Embryonic facial prominence (tissue), 1 donor: Measurements from ENCODE around the gene KRAS.
A peak's percentile ranks its signal among the peaks of the same experiment; 100 is the strongest.
"Not testable (repeated sequence)": the region's sequence is repeated elsewhere in the genome, so short reads cannot be mapped to it uniquely, and the experiment has no call there.

Experiments
- DNase-seq: peaks from one replicate; pipeline ENCODE4 v3.0.0-alpha.2; 2016; ENCODE audit errors: extremely low spot score

KRAS gene

DNA sequence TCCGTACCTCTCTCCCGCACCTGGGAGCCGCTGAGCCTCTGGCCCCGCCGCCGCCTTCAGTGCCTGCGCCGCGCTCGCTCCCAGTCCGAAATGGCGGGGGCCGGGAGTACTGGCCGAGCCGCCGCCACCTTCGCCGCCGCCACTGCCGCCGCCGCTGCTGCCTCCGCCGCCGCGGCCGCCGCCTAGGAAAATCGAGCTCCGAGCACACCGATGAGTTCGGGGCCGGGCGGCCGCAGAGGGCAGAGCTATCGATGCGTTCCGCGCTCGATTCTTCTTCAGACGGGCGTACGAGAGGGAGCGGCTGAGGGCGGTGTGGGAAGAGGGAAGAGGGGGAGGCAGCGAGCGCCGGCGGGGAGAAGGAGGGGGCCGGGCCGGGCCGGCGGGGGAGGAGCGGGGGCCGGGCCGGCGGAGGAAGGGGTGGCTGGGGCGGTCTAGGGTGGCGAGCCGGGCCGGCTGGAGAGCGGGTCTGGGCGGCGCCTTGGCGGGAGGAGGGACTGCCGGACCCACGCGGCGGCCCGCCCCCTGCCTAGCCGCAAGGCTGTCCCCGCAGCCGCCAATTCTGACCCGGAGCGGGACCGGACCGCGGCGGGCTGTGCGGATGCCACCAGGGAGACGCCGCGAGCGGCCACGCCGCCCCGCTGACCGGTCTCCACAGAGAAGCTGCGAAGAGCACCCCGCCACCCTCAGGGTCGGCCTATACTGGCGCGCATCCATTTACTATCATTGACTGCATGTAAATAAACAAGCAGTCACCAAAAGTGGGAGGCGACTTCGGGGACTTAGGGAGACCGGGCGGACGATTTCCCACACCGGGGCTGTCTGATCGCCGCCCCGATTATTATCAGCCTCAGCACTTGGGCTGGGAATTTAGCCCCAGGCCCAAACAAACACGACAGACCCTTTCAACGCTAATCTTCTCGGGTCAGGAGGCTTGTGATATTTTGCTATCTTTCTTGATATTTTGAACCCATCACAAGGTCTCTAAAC, at the start of gene KRAS:
TSS of gene KRAS (minus strand) at position 186 of the 987 bp plus-strand sequence.
- DNase-seq, result peak; percentile 95

DNA sequence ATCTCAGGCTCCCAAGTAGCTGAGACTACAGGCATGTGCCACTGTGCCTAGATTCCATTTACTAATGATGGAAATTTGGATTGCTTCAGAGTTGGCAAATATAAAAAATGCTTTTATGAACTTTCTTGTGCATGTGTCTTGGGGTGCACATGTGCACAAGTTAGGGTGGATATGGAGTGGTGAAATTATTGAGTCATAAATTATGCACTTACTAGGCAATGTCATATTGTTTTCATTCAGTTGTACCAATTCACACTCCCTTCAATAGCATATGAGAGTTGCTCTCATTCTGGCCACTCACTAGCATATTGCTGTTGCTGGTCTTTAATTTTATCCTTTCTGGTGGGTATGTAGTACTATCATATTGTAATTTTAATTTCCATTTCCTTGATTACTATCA, 45.7 kb upstream of the KRAS start:
- DNase-seq, result no peak

DNA sequence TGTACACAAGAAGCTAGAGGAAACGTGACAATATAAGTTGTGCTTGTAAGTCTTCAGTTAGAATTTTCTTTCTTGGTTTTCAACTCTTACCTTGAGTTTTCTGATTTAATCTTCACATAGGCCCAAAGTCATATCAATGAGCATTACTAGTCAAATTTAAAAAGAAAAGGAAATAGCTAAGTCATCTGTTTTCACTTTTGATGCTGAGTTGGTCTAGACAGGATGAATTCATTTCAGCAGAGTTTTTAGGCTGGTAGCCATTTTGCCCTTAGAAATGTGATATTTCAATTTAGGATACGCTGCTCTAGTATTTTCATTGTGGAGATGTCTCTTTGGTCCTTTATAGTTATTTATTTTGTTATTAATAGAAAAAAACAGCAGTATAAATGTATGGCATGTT, 44.6 kb upstream of the KRAS start:
- DNase-seq, result peak; percentile 47

DNA sequence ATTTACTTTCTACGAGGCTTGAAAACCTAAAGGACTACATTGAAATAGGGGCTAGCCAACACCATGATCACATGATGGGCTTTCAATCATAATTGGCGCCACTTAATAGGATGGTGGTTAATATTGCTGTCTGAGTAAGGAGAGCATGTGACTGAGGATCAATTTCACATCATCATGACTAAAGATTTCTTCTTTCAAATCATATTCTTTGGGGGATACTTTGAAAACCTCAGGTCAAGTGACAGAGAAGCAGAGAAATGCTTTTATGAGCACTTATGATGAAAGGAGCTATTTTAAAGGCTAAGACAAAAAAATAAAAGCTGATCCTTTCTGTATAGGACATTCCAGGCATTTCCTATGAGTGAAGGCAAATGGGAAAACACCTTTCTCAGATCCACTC, 42.9 kb upstream of the KRAS start:
- no peak for DNase-seq

DNA sequence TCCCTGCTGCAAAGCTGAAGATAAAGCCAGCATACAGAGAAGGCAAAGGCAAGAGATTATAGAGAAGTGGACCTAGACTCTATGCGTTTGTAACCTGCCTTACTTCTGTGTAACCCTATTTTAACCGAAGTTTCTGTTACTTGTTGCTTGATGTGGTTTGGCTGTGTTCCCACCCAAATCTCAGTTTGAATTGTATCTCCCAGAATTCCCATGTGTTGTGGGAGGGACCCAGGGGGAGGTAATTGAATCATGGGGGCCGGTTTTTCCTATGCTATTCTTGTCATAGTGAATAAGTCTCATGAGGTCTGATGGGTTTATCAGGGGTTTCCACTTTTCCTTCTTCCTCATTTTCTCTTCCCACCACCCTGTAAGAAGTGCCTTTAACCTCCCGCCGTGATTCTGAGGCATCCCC, 42.1 kb upstream of the KRAS start:
- DNase-seq, result not testable (repeated sequence)

DNA sequence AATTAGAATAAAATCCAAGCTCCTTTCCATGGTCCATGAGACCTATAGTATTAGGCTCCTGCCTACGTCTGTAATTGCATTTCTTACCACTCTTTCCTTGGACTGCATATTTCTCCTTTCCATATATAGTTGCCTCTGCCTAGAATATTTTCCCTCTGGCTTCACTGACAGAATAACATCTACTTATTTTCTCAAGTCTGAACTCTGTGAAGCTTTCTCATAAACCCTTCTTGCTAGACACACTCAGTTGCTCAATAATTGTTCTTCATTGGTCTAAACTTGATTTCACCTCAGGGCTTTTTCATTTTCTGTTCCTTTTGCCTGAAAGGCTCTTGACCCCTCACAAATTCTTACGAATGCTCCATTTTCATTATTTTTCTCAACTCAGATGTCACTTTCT, 36.9 kb upstream of the KRAS start:
- DNase-seq, result no peak

DNA sequence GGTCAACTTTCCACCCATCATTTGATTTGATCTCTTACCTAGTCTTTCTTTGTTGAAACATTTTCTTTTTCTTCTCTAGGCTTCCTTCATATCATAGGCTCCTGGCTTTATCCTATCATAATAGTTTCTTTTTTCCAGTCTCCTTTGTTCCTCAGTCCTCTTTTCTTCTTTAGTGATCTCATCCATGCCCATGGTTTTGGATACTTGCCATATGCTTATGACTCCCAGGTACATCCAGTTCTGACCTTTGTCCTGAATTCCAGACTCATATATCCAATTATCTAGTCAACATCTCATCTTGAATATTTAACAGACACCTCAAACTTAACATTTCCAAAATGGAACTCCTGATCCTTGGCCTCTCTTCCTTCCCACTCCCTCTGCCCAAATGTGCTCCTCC, 36.1 kb upstream of the KRAS start:
- DNase-seq, result no peak

DNA sequence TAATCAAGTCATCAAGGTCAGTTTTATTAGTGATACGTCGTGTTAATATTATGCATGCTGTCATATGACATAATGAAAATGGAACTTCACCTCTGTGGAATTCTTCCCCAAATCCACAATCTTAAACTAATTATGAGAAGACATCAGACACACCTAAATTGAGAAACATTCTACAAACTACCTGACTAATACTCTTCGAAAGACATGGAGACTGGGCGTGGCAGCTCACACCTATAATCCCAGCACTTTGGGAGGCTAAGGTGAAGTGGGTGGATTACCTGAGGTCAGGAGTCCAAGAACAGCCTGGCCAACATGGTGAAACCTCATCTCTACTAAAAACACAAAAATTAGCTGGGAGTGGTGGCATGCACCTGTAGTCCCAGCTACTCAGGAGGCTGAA, 33.3 kb upstream of the KRAS start:
- DNase-seq, result no peak

DNA sequence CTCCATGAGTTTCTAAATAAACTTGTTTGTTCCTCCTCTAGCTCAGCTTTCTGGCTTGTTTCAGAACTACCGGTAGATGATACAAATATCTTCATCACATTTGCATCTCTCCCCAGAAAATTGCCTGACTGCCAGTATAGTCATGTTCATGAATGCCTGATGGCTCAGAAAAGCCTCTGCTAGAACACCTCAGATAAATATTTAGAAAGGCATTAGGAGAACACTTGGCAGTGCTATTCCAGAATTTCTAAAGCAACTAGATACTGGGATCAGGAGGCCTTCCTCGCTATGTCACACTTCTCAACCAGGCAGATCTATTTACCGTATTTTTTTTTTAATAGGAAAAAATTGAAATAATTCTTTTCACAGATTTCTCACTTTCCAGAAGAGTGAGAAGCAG, 32.3 kb upstream of the KRAS start:
- no peak for DNase-seq

DNA sequence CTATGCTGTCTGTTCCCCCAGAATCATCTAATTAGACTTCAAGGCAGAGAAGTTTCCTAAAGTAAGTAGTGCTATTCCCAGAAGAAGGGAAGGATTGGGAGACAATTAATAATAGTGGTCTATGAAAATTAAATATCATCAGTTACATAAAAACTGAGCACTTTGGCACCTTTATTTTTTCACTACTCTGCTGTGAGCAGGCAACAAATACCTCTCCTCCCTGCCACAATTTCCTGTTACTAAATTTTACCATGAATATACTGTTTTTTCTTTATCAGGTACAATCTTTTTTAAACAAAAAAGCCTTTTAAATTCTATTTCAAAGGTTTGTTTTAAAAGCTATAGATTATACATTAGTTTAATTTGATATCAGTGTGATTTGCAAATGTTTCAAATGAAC, 29.4 kb upstream of the KRAS start:
- DNase-seq, result no peak

DNA sequence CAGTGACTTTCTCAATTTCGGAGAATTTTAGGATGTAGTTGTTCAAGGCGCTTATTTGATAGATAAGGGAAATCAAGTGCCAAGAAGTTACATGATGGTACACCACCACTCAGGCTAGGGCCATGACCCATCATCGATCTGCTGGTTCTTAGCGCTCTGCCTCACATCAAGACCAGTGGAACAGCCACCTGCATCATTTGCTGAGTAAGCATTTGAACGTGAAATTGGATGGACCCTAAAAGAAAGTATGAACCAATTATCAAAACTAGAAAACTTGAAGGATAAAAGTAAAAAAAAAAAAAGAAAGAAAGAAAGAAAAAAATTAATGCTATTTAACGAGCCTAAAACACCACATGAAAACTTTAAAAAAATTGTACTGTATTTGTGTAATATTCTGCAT, 27.5 kb upstream of the KRAS start:
- no peak for DNase-seq

DNA sequence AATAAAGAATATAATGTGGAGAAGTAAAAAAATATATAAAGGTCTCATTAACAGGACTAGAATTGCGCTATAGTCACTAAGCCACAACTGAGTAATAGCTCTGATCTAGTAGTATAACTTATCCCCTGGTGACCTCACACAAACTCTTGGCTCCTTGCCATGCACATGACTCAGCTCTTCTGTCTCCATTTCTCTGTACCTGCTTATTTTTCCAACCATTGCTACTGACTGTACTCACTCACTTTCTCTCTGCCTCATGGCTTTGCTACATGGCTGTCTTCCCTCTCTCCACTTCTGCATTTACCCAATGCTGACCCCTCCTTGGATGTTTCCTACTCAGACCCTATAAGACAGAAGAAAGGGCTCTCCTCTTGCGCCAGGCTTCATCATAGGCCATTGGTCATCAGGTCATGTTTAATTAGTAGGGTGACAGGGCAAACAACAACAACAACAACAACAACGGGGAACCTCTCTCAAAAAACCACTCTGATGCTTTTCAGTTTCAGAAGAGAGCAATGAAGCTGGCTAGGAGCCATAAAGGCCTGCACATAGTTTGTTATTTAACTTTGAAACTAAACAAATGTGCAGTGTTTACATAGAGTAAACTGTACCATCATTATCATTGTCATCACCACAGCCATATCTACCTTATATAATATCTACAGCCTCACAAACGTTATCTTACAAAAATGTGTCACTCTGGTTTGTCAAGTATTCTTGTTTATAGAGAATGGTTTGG, 25.6 kb upstream of the KRAS start:
- DNase-seq, result no peak

DNA sequence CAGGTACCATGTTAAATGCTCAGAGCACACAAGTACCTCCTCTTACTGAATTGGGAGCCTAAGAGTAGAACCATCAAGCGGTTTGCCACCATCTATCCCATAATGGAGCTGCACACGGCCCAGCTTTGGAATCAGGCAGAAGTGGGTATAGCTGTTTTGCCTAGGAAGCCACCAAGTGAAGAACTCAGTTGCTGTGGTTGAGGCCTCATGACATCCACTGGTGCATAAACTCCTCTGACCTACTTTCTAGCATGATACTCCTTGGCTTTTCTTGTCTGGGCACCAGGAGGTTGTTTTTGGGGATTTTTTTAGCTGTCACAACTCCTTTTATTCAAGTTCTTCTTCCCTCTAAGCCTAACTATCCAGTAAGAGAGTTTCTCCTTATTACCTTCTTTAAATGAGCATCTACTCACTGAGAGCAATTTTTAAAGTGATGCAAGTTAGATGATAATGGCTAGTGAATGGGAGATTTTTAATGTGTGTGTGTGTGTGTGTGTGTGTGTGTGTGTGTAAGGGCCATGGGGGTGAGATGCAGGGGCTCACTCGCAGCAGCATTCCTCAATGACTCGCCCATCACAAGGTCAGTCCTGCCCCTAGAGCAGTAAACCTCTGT, 20.9 kb upstream of the KRAS start:
- DNase-seq, result no peak

DNA sequence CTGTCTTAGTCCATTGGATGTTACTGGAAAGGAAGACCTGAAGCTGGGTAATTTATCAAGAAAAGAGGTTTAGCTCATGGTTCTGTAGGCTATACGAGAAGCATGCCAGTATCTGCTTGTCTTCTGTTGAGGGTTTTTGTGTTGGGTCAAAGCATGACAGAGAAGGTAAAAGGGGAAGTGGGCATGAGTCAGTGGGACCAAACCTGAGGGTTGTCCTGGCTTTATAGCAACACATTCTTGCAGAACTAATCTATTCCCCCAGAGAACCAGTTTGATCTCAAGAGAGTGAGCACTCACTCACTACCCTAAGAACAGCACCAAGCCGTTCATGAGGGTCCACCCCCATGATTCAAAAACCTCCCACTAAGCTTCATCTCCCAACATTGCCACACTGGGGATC, 19.0 kb upstream of the KRAS start:
- no peak for DNase-seq

DNA sequence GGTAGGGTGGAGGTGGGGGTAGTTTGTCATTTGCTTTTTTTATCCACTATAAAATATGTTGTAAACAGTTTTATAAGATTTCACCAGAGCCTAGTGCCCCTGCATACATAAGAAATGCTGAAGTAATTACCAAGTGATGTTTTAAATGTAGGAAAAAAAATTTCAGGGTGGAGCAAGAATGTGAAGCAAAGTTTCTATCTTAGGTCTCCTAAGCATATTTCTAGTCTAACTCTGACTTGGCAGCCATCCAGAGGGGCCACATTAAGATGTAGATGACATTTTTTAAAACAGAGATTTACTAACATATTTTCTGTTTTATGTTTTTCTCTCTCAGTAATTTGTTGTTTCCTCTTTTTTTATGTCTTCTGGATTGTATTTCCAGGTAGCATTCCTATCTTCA, 15.8 kb upstream of the KRAS start:
- DNase-seq, result no peak

DNA sequence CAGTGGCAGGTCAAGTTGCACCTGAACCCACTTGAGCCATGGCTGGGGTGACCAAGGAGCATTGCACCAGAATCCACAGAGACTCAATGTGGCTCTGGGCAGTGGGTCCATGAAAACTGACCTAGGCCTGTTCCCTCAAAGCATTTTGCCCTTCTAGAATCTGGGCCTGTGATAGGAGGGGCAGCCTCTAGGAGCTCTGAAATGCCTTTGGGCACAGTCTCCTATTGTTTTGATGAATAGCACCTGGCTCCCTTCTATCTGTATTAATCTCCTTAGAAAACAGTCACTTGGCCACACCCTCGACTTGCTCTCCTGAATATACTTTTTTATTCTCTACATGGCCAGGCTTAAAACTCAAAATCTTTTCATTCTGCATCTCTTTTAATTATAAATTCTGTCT, 14.1 kb upstream of the KRAS start:
- no peak for DNase-seq

DNA sequence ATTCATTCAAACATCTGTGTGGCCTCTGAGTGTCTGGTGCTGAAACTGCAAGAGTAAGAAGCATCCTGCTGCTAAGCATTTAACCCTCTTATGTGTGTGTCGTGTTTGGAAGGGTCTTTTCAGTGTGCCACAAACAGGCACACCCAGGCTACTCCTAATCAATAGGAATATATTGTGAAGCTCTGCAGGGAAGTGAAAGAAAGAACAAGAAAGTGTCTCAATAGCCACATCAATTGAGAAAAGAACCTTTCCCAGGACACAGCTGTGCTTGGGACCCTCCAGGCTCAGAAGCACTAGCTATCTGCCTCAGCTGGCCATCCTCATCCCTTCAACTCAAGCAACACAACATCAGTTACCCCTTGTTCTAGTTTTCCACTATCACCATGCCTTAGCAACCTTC, 13.4 kb upstream of the KRAS start:
- DNase-seq, result no peak

DNA sequence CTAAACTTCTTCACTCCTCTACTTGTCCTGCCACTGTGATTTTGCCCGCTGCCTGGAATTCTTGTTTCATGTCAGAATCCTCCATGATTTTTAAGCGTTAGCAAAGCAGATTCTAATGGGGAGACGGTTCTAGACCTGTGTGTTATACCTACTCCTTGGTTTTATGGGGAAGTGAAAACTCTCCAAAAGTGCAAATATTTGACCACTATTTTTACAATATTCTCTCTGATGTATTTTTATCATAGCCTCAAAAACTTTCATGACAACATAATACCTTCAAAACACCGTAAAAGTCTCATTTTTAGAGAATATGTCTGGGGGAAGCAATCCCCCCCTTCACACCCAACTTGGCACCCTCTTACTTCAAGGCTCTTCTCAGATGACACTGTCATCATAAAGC, 12.9 kb upstream of the KRAS start:
- DNase-seq, result no peak

DNA sequence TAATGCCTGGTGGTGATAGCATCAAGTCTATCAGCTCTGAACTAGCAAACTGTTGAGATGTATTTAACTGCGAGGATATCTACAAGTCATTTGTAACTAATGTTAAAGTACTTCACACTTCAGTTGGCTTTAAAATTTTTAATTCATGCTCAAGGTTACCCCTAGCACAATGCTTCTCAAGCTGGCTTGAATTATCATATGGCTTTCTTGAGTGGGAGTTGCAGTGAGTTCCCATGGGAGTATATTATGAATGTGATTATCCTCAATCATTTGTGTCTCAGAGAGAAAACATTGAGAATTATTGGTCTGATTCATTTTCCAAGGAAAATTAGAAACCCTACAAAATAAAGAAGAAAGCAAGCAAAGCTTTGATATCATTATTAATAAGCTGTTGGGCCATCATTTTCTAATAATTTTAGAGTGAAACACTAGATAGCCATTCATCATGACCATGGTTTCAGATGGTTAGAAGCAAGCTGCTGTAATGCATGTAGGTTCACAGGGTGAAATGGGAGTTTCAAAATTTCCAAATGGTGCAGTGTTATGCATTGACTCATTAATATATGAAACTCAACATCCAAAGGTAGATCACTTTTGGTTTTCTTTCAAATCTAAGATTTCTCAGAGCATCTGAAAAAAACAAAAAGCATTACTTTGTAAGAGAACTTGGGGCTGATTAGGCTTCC, 11.8 kb upstream of the KRAS start:
- no peak for DNase-seq

DNA sequence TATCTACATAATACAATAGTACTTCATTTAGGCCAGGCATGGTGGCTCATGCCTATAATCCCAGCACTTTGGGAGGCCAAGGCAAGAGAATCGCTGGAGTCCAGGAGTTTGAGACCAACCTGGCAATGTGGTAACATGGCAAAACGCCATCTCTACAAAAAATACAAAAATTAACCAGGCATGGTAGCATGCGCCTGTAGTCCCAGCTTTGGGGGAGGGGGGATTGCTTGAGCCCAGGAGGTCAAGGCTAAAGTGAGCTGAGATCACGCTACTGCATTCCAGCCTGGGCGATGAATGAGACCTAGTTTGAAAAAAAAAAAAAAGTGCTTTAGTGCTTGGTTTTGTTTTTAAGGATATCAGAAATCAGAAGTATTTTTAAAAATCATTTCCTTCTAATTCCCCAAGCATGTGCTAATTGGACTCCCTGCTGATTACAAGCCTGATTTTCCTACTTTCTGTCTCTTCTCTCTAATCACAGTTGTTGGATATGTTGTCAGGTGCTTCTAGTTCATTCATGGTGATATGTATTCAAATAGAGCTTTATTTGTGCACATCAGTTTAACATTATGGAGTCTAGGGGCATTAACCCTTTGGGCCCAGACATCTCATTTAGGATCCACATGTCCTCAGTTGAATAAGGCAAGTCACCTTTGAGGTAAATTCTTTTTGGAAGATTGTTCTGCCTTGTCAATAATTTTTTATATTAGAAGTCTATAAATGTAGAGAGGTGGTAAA, 7.0 kb upstream of the KRAS start:
- no peak for DNase-seq

DNA sequence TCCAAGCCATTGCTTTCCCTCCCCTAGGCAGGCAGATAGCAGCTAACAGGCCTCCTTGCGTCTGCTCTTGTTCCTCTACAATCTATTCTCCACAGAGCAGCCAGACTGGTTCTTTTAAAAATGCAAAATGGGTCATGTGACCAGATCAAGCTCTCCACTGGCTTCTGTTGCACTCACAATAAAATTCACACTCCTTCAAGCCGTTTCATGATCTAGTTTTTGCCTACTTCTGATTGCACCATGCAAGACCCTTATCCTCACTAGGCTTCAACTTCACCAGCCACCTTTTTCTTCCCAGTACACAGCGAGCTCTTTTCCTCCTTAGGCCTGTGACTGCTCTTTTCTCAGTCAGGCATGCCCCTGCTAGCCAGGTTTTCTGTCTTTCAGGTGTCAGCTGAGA, 6.1 kb upstream of the KRAS start:
- DNase-seq, result no peak
